HEK293T (cell line): ENCODE measurements around the gene CNRIP1.
"Not testable (repeated sequence)": the region's sequence is repeated elsewhere in the genome, so short reads cannot be mapped to it uniquely, and the experiment has no call there.

Experiments used
- CTCF ChIA-PET: fragments of 350-600 bp; formaldehyde crosslinking; extraction: SDS; loops from one replicate; lab custom pipeline; 2021; ENCODE audit warnings: antibody characterized with exemption, inconsistent platforms; lab: Yijun Ruan, JAX
- POLR2A ChIA-PET: fragments of 350-600 bp; formaldehyde crosslinking; extraction: SDS; loops from one replicate; lab custom pipeline; 2020; ENCODE audit warnings: antibody characterized with exemption, inconsistent platforms; lab: Yijun Ruan, JAX
- DNase-seq: peaks from one replicate; pipeline ENCODE4 v3.0.0; 2012; ENCODE audit warnings: mixed read lengths; ENCODE audit errors: extremely low spot score
- ARNT ChIP-seq: fragments of 450-650 bp; IDR thresholded peaks from 2 replicates; pipeline ENCODE4 v1.6.1; 2017; ENCODE audit warnings: mild to moderate bottlenecking
- BHLHE40 ChIP-seq: fragments of 450-650 bp; IDR thresholded peaks from 2 replicates; pipeline ENCODE4 v1.6.1; 2016; ENCODE audit warnings: mild to moderate bottlenecking, moderate library complexity, borderline replicate concordance
- CTBP1 ChIP-seq: fragments of 450-650 bp; IDR thresholded peaks from 2 replicates; pipeline ENCODE4 v1.6.1; 2016; ENCODE audit warnings: borderline replicate concordance
- ELF4 ChIP-seq: fragments of 450-650 bp; IDR thresholded peaks from 2 replicates; pipeline ENCODE4 v1.6.1; 2017; ENCODE audit warnings: antibody characterized with exemption
- FOXA1 ChIP-seq: fragments of 450-650 bp; IDR thresholded peaks from 2 replicates; pipeline ENCODE4 v1.6.1; 2016; ENCODE audit warnings: mild to moderate bottlenecking
- FOXK2 ChIP-seq: fragments of 450-650 bp; IDR thresholded peaks from 2 replicates; pipeline ENCODE4 v1.6.1; 2016; ENCODE audit warnings: mild to moderate bottlenecking
- FOXM1 ChIP-seq: fragments of 450-650 bp; IDR thresholded peaks from 2 replicates; pipeline ENCODE4 v1.6.1; 2017; ENCODE audit warnings: mild to moderate bottlenecking, borderline replicate concordance
- HDGF ChIP-seq: fragments of 450-650 bp; IDR thresholded peaks from 2 replicates; pipeline ENCODE4 v1.6.1; 2017; ENCODE audit warnings: antibody characterized with exemption, borderline replicate concordance
- L3MBTL2 ChIP-seq: fragments of 450-650 bp; conservative IDR thresholded peaks from 2 replicates; pipeline ENCODE4 v1.6.1; 2016; ENCODE audit warnings: mild to moderate bottlenecking
- LEF1 ChIP-seq: fragments of 450-650 bp; IDR thresholded peaks from 2 replicates; pipeline ENCODE4 v1.6.1; 2017; ENCODE audit warnings: mild to moderate bottlenecking, borderline replicate concordance
- NFRKB ChIP-seq: fragments of 450-650 bp; IDR thresholded peaks from 2 replicates; pipeline ENCODE4 v1.6.1; 2016; ENCODE audit warnings: mild to moderate bottlenecking, moderate library complexity
- PKNOX1 ChIP-seq: fragments of 450-650 bp; IDR thresholded peaks from 2 replicates; pipeline ENCODE4 v1.6.1; 2016
- SP1 ChIP-seq: fragments of 450-650 bp; IDR thresholded peaks from 2 replicates; pipeline ENCODE4 v1.6.1; 2017
- SUZ12 ChIP-seq: fragments of 450-650 bp; IDR thresholded peaks from 2 replicates; pipeline ENCODE4 v1.6.1; 2016; ENCODE audit warnings: mild to moderate bottlenecking
- TARDBP ChIP-seq: fragments of 450-650 bp; IDR thresholded peaks from 2 replicates; pipeline ENCODE4 v1.6.1; 2016
- ZNF384 ChIP-seq: fragments of 450-650 bp; IDR thresholded peaks from 2 replicates; pipeline ENCODE4 v1.6.1; 2016

Gene CNRIP1

GRCh38 chr2:68357605-68358337 is 38.0 kb upstream of the CNRIP1 start:
- ChIA-PET CTCF (interaction anchor here (0.6 to 1.2 kb wide), 2 partner anchors 83 to 621 kb away, joined by 3 to 5 read pairs; no protein-coding TSS in a partner anchor), POLR2A (interaction anchor here (1.8 kb wide), 1 partner anchor 38 kb away, joined by 6 read pairs; the partner anchor contains the start of gene CNRIP1)
- peak; percentile 54 for DNase-seq

GRCh38 chr2:68356599-68357239 is 37.0 kb upstream of the CNRIP1 start:
- DNase-seq, result no peak
- ChIA-PET POLR2A (interaction anchor here (1.8 kb wide), 1 partner anchor 37 kb away, joined by 6 read pairs; the partner anchor contains the start of gene CNRIP1), CTCF (no interaction called here)
- no peak for TF ChIP-seq ELF4

More at GRCh38 chr2:68357605-68358337, 38.0 kb upstream of the CNRIP1 start:
- TF ChIP-seq ZNF384 (no peak), TARDBP (no peak), PKNOX1 (no peak), BHLHE40 (no peak), LEF1 (no peak), FOXA1 (no peak), FOXM1 (no peak), SP1 (no peak), HDGF (no peak), SUZ12 (no peak), NFRKB (no peak), CTBP1 (no peak), ARNT (no peak), FOXK2 (no peak), L3MBTL2 (no peak), ELF4 (no peak)

DNA sequence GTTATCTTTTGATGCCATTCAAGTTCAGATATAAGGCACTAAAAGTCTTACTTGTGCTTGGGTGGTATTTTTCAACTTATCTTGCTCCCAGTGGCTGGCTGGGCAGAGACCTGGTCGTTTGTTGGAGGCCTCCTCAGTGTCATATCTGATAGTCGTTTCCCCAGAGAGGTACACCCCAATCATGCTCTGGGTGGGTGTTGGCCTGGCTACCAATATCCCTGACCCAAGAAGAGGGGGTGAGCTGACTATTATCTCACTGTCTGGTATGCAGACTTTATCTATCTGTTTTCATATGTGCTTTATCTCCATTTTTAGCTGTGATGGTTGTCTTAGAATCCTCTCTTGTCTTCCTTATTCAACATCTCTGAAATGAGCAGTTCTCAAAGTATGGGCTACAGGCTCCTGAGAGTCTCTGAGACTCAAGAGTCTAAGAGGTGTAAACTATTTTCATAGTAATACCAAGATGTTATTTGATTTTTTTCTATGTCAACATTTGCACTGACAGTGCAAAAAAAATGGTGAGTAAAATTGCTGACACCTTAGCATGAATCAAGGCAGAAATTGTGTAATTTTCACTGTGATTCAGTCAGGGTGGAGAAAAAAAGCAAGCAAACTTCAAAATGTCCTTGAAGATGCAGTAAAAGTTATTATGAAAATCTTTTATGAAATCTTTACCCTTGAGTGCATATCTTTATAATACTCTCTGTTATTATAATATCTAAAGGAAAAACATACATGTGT is 33.1 kb upstream of the CNRIP1 start:
- CTCF ChIA-PET, result no interaction called here
- no peak for TF ChIP-seq BHLHE40
- no peak for TF ChIP-seq FOXA1
- no peak for TF ChIP-seq HDGF
- TF ChIP-seq SP1, result no peak
- TF ChIP-seq NFRKB, result no peak
- no peak for TF ChIP-seq CTBP1
- no peak for TF ChIP-seq FOXM1
- POLR2A ChIA-PET, result no interaction called here
- no peak for DNase-seq

DNA sequence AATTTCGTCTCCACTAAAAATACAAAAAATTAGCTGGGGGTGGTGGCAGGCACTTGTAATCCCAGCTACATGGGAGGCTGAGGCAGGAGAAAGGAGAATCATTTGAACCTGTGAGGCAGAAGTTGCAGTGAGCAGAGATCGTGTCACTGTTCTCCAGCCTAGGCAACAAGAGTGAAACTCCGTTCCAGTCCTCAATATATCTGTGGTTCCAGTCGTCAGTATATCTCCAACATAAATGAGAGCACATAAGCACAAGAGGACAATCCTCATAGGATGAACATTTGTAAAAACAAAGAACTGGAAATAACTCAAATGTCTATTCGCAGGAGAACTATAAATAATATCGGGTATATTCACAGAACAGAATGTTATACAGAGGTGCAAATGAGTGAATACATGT is 32.2 kb upstream of the CNRIP1 start:
- POLR2A ChIA-PET, result no interaction called here
- no peak for DNase-seq
- CTCF ChIA-PET, result no interaction called here
- no peak for TF ChIP-seq NFRKB
- no peak for TF ChIP-seq HDGF
- no peak for TF ChIP-seq CTBP1
- no peak for TF ChIP-seq FOXM1
- no peak for TF ChIP-seq FOXK2
- no peak for TF ChIP-seq ARNT
- no peak for TF ChIP-seq PKNOX1
- no peak for TF ChIP-seq LEF1
- TF ChIP-seq FOXA1, result no peak
- no peak for TF ChIP-seq ZNF384
- TF ChIP-seq SP1, result no peak
- no peak for TF ChIP-seq BHLHE40
- TF ChIP-seq TARDBP, result no peak
- no peak for TF ChIP-seq L3MBTL2
- no peak for TF ChIP-seq SUZ12
- no peak for TF ChIP-seq ELF4

- POLR2A ChIA-PET, DNase-seq, CTCF ChIA-PET: not testable (repeated sequence)
Measured at GRCh38 chr2:68349091-68349490, 29.3 kb upstream of the CNRIP1 start.

- CTCF ChIA-PET, result no interaction called here
- DNase-seq, result no peak
- TF ChIP-seq FOXA1, result no peak
- TF ChIP-seq HDGF, result no peak
- TF ChIP-seq PKNOX1, result no peak
- TF ChIP-seq ARNT, result no peak
- TF ChIP-seq L3MBTL2, result no peak
- POLR2A ChIA-PET, result interaction anchor here (1.2 kb wide), 1 partner anchor 25 kb away, joined by 3 read pairs; the partner anchor contains the start of gene CNRIP1
Measured at GRCh38 chr2:68345129-68345875, 25.6 kb upstream of the CNRIP1 start.
